GM18507 (cell line): Measurements from ENCODE around the gene LCE3D.
A peak's percentile ranks its signal among the peaks of the same experiment; 100 is the strongest.

Experiments used
- DNase-seq: peaks from one replicate; pipeline ENCODE4 v3.0.0; 2011; ENCODE audit warnings: low read depth; ENCODE audit not compliant: insufficient read length; ENCODE audit errors: extremely low spot score
- FAIRE-seq: peaks from 2 replicates; lab custom pipeline; 2011; peaks lifted over from hg19 to GRCh38; lab: Jason Lieb, UNC

Gene LCE3D

DNA sequence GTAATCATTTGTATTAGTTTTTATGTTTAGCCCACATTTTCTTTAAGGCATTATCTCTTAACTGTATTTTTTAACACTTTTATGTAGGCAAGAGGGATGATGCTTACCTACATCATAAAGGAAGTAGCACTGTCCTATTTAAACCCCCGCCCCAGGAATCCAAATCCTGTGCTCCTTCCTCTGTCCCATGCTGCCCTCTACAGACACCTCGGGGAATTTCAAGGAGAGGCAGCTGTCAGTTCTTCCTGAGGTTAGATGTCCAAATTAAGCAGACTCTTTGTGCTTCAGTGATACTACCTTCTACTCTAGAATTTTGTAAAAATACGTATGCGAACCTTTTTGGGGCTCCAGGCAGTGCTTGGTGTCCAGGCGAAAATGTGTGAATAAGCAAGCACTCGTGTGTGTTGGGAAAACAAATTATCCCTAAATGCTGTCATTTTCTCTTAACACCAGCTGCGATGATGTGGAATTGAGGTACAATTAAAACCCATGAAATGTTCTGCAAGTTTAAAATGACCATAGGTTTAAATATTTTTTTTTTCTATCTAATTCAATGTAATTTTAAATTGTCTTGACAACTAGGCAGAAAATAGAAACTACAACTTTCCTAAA is 46.9 kb downstream of the LCE3D start:
- FAIRE-seq (peak; percentile 68), DNase-seq (no peak)
